HG03103 (cell line): ENCODE results near the gene ACACB.
"Not testable (repeated sequence)": the region's sequence is repeated elsewhere in the genome, so short reads cannot be mapped to it uniquely, and the experiment has no call there.

Source experiments
- ATAC-seq: cut with Tn5 transposase; IDR thresholded peaks from one replicate; pipeline ENCODE4 v1.9.1; 2021; ENCODE audit warnings: low read depth; ENCODE audit not compliant: unreplicated experiment

The ACACB gene

DNA sequence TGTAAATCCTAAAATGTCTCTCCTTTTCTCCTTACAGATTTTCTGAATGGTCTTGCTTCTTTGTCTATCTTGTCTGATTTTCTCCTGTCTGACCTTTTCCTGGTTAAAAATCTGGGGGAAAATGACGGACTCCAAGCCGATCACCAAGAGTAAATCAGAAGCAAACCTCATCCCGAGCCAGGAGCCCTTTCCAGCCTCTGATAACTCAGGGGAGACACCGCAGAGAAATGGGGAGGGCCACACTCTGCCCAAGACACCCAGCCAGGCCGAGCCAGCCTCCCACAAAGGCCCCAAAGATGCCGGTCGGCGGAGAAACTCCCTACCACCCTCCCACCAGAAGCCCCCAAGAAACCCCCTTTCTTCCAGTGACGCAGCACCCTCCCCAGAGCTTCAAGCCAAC lies 23.0 kb downstream of the ACACB start:
- ATAC-seq = no peak

DNA sequence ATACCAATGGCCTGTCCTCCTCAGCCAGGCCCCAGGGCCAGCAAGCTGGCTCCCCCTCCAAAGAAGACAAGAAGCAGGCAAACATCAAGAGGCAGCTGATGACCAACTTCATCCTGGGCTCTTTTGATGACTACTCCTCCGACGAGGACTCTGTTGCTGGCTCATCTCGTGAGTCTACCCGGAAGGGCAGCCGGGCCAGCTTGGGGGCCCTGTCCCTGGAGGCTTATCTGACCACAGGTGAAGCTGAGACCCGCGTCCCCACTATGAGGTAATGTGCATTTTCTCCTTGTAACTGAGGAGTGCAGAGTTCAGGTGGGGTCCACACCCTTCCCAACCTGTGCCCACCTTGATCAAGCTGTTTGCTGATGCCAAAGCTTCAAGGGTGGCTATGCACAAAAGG lies 23.4 kb downstream of the ACACB start:
- ATAC-seq = no peak

DNA sequence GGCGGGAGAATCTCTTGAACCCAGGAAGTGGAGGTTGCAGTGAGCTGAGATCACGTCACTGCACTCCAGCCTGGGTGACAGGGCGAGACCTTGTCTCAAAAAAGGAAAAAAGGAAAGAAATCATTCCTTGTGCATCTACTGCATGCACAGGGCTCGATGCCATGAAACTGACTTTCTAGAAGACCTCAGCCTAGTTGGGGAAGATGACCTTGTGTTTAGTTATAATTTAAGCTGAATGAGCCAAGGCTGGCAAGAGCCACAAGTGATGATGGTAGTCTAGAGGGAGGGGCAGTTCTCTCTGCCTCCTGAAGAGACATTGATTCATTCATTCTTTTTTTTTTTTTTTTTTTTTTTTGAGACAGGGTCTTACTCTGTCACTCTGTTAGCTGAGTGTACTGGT lies 24.2 kb downstream of the ACACB start:
- ATAC-seq = no peak

DNA sequence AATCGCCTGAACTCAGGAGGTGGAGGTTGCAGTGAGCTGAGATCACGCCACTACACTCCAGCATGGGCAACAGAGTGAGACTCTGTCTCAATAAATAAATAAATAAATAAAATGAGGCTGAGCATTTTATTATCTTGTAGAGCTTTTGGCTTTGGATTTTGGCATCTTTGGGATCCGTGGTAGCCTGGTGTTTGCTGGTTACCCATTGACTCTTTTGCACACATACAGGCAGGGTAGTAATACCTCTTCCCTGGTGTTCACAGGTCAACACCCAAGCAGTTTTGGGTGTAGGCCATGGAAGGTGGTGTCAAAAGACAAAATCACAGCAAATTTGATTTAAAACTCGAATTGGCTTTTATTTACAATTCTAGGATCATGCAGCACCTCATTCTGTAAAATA lies 27.8 kb downstream of the ACACB start:
- ATAC-seq = no peak

DNA sequence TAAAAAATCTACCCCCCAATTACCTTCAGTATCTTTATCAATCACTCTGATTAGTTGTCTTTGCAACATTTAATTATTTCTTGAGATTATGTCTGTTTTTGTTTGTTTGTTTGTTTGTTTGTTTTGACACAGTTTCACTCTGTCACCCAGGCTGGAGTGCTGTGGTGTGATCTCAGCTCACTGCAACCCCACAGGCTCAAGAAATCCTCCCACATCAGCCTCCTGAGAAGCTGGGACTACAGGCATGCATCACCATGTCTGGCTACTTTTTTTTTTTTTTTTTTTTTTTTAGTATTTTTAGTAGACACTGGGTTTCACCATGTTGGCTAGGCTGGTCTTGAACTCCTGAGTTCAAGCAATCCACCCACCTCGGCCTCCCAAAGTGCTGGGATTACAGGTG lies 30.7 kb downstream of the ACACB start:
- not testable (repeated sequence) for ATAC-seq

DNA sequence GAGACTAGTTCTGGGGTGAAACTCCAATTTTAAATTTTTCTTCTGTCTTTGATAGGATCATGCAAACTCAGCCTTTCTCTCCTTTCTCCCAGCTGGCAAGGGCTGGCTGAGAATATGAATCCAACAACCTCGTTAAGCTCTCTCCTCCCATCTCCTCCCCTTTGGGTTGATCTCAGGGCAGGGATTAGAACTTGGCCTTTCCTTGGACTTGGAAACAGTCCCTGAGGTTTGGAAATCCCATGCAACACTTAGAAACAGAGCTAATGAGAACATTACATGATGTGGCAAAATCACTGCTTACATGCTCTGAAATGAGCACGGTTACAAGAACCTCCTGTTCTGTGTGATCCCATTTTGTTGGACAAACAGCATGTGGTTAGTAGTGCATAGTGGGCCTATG lies 31.6 kb downstream of the ACACB start:
- no peak for ATAC-seq

DNA sequence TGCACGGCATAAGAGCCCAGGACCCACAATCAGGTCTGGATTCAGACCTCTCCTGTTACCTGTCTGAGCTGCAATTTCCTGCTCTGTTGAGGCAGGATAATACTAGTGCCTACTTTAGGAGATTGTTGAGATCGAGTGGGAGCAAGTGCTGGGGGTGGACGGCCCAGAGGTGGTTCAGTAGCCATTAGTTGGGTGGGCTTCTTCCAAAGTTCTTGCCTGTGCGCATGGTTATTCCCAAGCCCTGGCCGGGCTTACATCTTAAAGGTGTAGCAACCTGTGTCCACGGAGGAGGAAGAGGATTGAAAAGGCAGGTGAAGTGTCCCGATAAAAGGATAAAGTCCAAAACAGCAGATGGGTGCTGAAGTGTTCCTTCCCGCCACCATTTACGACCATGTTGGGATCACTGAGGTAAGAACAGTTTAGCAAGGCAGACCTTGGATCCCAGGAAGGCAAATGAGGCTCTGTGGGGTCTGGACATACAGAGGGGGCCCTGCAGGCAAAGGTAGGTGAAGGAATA lies 33.8 kb downstream of the ACACB start:
- ATAC-seq = no peak

DNA sequence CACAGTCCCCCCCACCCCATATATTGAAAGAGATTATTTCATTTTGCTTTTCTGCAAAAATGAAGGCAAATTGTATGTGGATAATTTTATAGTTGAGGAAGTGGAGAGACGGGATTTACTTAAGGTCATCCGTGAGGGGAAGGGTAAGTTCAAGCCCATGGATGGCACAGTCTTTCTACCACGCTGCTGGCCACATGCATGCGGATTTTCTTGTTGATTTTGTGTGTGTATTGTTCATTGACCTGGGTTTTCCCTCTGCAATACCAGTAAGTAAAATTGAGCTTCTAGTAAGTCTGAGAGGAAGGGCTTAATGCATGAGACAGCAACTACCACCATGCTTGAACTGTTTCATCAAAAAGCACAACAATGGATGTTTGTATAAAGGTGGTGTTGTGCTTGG lies 35.1 kb downstream of the ACACB start:
- ATAC-seq = no peak

DNA sequence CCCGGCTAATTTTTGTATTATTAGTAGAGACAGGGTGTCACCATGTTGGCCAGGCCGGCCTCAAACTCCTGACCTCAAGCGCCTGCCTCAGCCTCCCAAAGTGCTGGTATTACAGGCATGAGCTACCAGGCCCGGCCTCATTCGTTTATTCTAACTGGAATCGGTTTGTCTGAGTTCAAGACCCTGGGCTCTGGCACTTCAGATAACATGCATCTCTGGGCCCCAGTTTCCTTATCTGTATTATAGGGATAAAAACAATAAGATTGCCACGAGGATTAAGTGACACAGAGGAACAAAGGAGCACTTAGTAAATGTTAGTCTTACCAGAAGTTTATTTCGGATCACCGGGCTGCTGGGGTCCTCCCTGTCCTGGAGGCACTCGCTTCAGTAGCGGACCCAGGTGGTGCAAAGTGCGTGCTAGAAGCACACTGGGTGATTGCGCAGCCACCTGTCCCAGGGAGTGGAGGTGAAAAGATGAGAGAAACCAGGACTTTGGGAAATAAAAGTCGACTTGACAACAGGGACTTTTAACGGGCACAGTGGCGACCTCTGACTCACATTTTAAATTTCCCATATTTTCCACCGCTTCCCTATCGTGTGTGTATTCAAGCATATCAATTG lies 37.5 kb downstream of the ACACB start:
- no peak for ATAC-seq

DNA sequence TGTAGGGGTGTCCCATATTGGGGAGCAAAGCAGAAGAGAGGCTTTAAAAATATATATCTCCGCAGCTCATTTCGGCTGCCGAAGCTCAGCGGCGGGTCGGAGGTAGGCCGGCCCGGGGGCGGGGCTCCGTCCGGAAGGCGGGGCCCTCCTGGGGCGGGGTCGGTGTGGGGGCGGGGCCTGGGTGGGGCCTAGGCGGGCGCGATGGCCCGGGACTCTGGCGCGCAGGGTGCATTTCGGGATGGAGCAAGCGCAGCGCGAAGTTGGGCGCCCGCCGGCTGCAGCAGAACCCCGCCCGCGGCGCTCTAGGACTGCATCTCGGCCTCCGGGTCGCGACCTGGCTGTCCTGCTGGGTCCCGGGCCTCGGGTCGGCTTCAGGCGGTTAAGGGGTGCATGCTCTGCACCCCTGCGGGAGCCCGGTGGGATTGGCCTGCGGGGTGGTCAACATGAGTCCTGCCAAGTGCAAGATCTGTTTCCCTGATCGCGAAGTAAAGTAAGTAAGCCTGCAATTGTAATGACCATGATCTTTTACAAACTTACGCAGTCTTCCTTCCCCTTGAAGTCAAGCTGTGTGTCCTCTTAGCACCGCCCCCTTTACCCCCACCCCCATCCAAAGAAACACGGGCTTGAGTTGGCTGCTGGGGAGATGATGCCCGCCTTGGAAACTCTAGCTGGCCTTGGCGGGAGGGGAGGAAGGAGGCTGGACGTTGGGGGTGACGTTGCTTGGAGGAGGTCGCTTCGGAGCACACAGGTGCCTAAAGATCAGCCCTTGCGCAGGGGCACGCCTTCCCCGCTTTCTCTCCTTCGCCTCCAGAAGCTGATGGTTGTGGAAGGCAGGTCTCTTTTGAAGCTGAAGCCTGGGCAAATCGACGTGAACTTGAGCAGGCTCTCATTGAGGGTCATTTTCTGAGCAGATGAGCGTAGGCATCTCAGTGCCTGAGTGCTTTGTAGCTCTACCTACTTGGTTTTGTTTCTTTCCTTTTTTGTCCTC lies 38.4 kb downstream of the ACACB start:
- peak; percentile 88 for ATAC-seq

DNA sequence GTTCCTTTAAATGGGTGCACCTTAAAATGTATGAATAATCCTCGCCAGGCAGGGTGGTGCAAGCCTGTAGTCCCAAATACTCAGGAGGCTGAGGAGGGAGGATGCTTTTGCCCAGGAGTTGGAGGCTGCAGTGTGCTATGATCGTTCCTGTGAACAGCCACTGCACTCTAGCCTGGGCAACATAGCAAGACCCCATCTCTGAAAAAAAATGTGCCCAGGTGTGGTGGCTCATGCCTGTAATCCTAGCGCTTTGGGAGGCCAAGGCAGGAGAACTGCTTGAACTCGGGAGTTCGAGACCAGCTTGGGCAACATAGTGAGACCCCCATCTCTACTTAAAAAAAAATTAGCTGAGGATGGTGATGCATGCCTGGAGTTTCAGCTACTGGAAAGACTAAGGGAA lies 39.6 kb downstream of the ACACB start:
- ATAC-seq = no peak

DNA sequence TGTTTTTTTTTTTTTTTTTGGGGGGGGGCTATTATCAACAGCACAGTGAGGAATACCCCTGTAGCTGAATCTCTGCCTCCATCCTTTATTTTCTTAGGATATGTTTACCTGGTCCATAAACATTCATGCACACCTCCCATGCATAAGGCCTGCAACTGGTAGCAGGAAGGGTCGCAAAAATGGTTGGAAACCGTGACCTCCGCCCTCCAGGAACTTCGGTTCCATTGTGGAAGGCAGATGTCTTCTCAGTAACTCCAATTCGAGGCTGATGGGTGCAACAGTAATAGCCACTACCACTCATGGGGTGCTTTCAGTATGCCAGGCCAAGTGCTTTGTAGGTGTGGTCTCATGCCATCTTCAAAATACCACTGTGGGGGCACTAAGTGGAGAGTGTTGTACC lies 40.2 kb downstream of the ACACB start:
- no peak for ATAC-seq

DNA sequence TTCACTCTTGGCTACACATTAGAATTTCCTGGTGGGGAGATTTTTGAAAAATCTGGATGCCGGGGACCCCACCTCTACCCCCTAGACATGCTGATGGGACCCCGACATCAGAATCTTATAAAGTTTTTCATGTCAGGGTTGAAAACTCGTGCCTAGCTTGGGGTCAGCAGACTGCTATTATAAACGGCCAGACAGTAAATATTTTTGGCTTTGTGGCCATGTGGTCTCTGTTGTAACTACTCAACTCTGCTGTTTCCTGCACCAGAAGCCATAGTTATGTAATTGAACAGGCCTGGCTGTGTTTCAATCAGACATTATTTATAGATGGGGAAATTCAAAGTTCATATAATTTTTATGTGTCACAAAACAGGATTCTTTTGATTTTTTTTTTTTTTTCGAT lies 41.6 kb downstream of the ACACB start:
- no peak for ATAC-seq

DNA sequence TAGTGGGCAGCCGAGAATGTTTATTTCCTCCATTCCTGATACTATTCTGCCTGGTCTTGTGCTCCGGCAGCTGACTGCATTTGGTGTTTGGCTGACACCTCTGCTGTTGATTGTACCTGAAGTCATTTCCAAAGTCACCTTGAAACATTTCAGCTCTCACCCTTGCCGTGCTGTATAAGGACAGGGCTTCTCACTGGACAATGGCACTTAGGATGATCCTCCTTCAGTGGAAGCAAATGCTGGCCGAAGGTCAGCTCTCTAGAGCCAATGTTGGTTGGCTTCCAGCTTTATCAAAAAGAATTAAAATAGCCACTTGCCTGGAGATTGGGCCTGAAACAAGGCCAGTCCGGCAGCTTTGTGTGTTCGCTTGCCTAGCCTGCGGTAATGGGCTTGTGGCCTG lies 44.0 kb downstream of the ACACB start:
- no peak for ATAC-seq

DNA sequence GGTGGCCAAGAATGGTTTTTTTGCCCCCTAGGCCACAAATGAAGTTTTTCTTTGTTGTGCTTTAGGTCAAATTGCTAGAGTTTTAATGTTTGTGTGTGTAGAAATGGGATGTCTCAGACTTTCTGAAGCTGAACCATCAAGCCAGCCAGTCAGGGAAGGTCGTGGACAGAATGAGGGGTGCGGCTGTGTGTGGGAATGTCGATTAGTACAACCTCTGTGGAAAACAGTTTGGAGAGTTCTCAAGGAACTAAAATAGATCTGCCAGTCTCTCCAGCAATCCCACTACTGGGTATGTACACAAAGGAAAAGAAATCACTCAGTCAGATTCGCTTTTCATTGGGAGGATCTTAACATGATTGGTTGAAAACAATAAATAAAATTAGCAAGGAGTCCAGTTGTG lies 44.5 kb downstream of the ACACB start:
- ATAC-seq = no peak

DNA sequence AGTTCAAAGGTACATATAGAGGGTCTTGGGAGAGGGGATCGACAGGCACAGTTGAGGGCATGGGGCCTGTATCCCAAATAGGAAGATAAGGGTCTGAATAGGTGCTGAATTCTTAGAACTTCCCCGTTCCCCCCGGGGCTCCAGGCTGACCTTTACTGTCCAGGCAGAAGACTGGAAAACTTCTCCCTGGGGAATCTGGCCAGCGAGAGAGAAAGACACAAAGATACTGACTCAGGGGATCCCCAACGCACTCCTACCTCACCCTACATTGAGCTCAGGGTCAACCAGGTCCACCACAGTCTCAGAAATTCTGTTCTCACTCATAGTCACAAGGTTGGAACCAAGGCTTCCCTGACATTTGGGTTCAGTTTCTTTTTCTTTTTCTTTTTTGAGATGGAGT lies 46.2 kb downstream of the ACACB start:
- ATAC-seq = no peak

DNA sequence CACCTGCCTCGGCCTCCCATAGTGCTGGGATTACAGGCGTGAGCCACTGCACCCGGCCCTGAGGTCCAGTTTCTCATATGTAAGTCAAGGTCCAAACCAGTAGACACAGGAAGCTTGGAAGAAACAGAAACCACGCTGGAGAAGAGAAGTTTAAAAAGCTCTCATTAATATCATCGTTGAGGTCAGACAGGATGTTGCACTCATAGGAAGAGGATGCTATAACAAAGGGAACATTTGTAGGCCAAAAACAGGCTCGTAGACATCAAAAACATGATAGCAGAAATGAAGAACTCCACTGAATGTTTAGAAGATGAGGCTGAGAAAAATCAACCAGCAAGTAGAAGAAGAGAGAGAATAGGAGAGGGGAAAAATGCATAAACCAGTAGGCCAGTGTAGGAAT lies 46.8 kb downstream of the ACACB start:
- ATAC-seq = no peak

DNA sequence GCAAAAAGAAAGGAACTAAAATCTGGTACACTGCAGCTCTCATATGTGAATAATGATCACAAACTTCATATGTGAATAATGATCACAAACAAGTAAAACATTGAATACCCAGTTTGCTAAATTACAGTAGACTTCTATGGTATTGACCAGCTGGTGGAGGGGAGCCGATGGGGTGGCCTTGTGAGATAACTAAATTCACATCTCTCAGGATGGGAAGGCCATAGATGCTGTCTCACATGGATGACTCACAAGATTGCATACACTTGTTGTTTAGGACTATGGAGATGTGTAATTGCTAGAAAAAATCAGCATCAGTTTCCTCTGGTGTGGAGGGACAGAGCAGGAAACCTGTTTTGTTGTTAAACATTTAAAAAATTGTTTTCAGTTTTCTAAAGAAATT lies 49.2 kb downstream of the ACACB start:
- ATAC-seq = no peak

DNA sequence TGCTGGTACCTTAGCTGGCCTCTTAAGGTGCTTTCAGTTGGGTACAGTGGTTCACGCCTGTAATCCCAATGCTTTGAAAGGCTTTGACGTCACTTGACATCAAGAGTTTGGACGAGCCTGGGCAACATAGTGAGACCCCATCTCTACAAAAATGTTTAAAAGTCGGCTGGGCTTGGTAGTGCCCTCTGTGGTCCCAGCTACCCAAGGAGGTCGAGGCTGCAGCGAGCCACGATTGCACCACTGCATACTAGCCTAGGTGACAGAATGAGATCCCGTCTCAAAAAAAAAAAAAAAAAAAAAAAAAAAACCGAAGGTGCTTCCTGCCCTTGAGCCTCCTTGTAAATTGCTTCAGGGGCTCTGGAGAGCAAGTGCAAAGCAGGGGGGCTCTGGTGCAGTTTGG lies 50.0 kb downstream of the ACACB start:
- ATAC-seq = no peak

DNA sequence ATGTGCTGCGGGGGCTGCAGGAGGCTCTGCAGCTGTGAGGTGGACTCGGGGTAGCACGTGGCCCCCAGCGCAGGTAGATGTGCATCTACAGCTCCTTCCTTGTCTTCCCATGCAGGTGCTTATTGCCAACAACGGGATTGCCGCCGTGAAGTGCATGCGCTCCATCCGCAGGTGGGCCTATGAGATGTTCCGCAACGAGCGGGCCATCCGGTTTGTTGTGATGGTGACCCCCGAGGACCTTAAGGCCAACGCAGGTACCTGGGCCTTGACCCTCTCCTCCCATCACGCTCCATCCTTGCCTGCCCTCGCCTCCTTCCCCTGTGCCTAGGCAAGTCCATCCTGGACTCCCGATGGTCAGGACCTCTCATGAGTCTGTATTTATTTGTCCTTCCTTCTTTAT lies 51.4 kb downstream of the ACACB start:
- no peak for ATAC-seq

DNA sequence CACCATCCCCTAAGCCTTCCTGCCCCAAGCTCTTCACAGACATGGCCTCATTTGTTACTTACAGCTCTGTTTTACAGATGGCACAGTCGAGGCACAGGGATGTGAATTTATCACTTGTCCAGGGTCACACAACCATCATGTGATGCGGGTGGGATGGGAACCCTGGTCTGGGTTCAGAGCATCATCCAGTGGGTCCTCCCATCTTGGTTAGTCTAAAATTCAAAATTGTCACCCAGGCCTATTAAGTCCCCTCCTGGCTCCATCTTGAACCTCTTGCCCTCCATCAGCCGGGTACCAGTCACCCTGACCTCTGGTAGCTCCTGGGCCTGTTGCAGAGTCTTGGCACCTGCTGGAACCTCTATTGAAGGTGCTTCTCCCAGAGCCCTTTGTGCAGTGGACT lies 52.9 kb downstream of the ACACB start:
- no peak for ATAC-seq

DNA sequence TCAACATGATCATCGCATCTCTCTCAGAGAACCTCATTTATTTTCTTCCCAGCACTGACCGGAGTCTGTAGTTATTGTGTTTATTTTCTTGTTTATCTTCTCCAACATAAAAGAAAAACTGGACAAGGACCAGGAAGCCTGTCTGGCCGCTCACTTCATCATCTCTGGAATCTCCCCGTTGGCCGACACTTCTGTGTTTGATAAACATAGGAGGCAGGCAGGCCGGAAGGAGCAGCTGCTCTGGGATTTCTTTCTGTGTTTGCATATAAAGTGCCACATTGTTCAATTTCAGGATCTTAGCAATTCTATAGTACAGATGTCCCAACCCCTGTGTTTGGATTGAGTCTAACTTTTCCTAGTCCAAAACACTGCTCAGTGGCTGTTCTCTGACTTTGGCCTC lies 53.3 kb downstream of the ACACB start:
- no peak for ATAC-seq
